ENCODE data around the gene POLD1. TPM values are rescaled to one million over a fixed set of nuclear protein-coding genes. Genes with fewer than 3 reads are reported as not detected.
A peak's percentile ranks its signal among the peaks of the same experiment; 100 is the strongest.
"Not testable (repeated sequence)": the region's sequence is repeated elsewhere in the genome, so short reads cannot be mapped to it uniquely, and the experiment has no call there.

Gene POLD1
- total and polyA plus RNA-seq, 10 donors, result 26.5 to 66.6 (median 34.2) TPM

DNA sequence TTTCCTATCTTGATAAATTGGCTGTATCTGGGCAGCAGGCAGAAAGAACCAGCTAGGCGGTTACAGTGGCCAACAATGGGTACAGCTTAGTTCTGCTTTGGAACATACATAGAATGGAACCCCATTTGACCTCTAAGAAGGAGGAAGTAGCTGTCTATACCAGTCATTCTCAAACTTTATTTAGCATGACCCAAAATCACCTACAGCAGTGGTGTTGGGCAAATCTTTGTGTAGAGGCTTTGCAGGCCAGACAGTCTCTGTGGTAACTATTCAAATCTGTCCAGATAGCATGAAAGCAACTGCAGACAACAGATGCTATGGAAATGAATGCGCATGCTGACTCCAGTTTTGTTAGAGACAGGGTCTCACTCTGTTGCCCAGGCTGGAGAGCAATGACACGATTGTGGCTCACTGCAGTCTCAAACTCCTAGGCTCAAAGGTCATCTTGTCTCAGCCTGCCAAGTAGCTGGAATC is 43.0 kb upstream of the POLD1 start:
- TF ChIP-seq POLR2AphosphoS5 (IDR thresholded peaks at IDR 0.05) (peak in 1 of 3 donors; percentile 38), POLR2A (IDR thresholded peaks at IDR 0.05) (no peak), CTCF (IDR thresholded peaks at IDR 0.05 in 8 of 11, conservative IDR thresholded peaks at IDR 0.05 in 3 of 11) (no peak)
- peaks cover 0 to 16% (median 7%) of the 10 kb centered on the region in 8 donors for H3K9me3 ChIP-seq
- peak overlapping the region in 6 of 8 donors; percentile 4 to 65 (median 30) for H3K4me3 ChIP-seq
- peak overlapping the region in 6 of 8 donors; percentile 47 to 80 (median 76) for H3K27ac ChIP-seq
- peaks cover 4 to 93% (median 46%) of the 10 kb centered on the region in 6 donors for H3K4me1 ChIP-seq
- intact Hi-C loops (cut with DNase I; ENCODE audit: low total_unique reads), result no loop called here
- peaks cover 0 to 30% (median 1%) of the 10 kb centered on the region in 6 donors for H3K36me3 ChIP-seq
- 55 to 76% (median 72%) methylated on average over 3 of the region's 3 CpGs for WGBS, 5 donors
- no peak for DNase-seq
- no peaks in the 10 kb centered on the region for H3K27me3 ChIP-seq (replicated peaks in 1 of 7)

DNA sequence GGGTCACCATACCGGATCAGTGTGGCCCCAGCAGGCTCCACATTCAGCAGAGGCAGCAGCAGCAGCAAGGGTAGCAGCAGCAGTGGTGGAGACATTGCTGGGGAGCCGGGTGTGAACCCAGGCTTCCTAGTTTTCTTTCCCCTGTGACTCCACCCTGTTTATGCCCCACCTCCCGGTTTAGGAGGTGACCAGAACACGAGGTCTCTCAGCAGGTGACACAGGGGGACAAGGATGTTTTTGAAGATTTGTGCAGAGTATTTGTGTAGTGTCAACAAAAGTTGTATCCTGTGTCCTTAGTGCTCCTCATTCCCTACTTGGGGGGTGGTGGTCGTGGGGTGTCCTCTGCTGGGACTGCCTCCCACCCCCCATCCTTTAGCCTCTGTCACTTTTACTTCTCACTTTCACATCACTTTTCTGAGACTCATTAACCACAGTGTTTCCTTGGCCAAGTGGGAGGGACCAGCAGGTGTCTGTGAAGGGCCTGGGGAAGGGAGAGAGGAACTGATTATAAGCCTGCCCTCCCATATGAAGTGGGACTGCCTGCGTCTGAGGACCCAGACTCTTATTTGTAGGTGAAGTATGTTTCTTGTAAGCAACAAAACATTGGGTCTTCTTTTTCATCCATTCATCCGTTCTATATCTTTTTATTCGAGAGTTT is 39.4 kb upstream of the POLD1 start:
- H3K36me3 ChIP-seq, result no peaks in the 10 kb centered on the region
- H3K27ac ChIP-seq, result peak overlapping the region in 6 of 8 donors; percentile 20 to 80 (median 76)
- peaks cover 6 to 98% (median 60%) of the 10 kb centered on the region in 6 donors for H3K4me1 ChIP-seq
- intact Hi-C loops (cut with DNase I; ENCODE audit: low total_unique reads), result no loop called here
- H3K4me3 ChIP-seq, result peak overlapping the region; percentile 25 to 65 (median 48)
- TF ChIP-seq POLR2A (IDR thresholded peaks at IDR 0.05), result peak in 2 of 3 donors; percentile 24 to 62
- no peak for TF ChIP-seq CTCF (IDR thresholded peaks at IDR 0.05 in 8 of 11, conservative IDR thresholded peaks at IDR 0.05 in 3 of 11)
- peak; percentile 44 to 88 (median 81) for TF ChIP-seq POLR2AphosphoS5 (IDR thresholded peaks at IDR 0.05)
- DNase-seq, result peak; percentile 84
- H3K27me3 ChIP-seq (replicated peaks in 1 of 7), result no peaks in the 10 kb centered on the region
- H3K9me3 ChIP-seq, result peaks cover 0 to 16% (median 7%) of the 10 kb centered on the region in 8 donors
- 49 to 59% (median 51%) methylated on average over 8 of the region's 8 CpGs for WGBS, 5 donors

GRCh38 chr19:50347089-50347581 is 37.0 kb upstream of the POLD1 start:
- Histone ChIP-seq H3K4me3 (peak overlapping the region in 1 of 8 donors; percentile 2), H3K27ac (peak overlapping the region in 7 of 8 donors; percentile 10 to 80 (median 77)), H3K9me3 (peaks cover 0 to 16% (median 7%) of the 10 kb centered on the region in 8 donors), H3K4me1 (peaks cover 3 to 88% (median 37%) of the 10 kb centered on the region in 6 donors)
- H3K27me3 ChIP-seq (replicated peaks in 1 of 7); H3K36me3 ChIP-seq; intact Hi-C loops (cut with DNase I; ENCODE audit: low total_unique reads): not testable (repeated sequence)
- peak; percentile 88 for DNase-seq
- 52 to 66% (median 55%) methylated on average over 8 of the region's 8 CpGs for WGBS, 5 donors
- TF ChIP-seq POLR2AphosphoS5 (IDR thresholded peaks at IDR 0.05), result peak in 1 of 3 donors; percentile 23

- DNase-seq, result no peak
- Histone ChIP-seq H3K4me3 (no peak overlapping the region), H3K4me1 (peaks cover 3 to 66% (median 36%) of the 10 kb centered on the region in 6 donors), H3K9me3 (peaks cover 0 to 12% (median 6%) of the 10 kb centered on the region in 8 donors), H3K27ac (peak overlapping the region in 4 of 8 donors; percentile 20 to 57 (median 26)), H3K36me3 (no peaks in the 10 kb centered on the region), H3K27me3 (replicated peaks in 1 of 7) (no peaks in the 10 kb centered on the region)
- intact Hi-C loops (cut with DNase I; ENCODE audit: low total_unique reads), result no loop called here
- TF ChIP-seq POLR2A (IDR thresholded peaks at IDR 0.05) (no peak), POLR2AphosphoS5 (IDR thresholded peaks at IDR 0.05) (no peak), CTCF (IDR thresholded peaks at IDR 0.05 in 8 of 11, conservative IDR thresholded peaks at IDR 0.05 in 3 of 11) (no peak)
- 67 to 74% (median 70%) methylated on average over 17 to 22 of the region's 22 CpGs for WGBS, 5 donors
Measured at GRCh38 chr19:50349277-50350057, 34.7 kb upstream of the POLD1 start.
